Measurements from ENCODE around the gene KTN1. TPM values are rescaled to one million over a fixed set of nuclear protein-coding genes. Genes with fewer than 3 reads are reported as not detected.

KTN1 gene
- total RNA-seq, 6 experiments from 2014 or later, result 135 to 175 (median 148) TPM

GRCh38 chr14:55717621-55718020, 137.6 kb downstream of the KTN1 start:
- H3K36me3 Mint-ChIP-seq (ENCODE audit: low read depth), result no peaks in the 10 kb centered on the region
- DNase-seq, result no peak
- TF ChIP-seq CTCF (IDR thresholded peaks at IDR 0.05), result no peak
- H3K4me1 Mint-ChIP-seq (ENCODE audit: low read depth), result peaks cover 26% of the 10 kb centered on the region
- peaks cover 12% of the 10 kb centered on the region for H3K27me3 Mint-ChIP-seq (ENCODE audit: insufficient read depth)
- no peak overlapping the region for H3K4me3 Mint-ChIP-seq
- no peaks in the 10 kb centered on the region for H3K9me3 Mint-ChIP-seq
- no peak overlapping the region for H3K27ac Mint-ChIP-seq

GRCh38 chr14:55718551-55718950, 138.5 kb downstream of the KTN1 start:
- peaks cover 26% of the 10 kb centered on the region for H3K4me1 Mint-ChIP-seq (ENCODE audit: low read depth)
- TF ChIP-seq CTCF (IDR thresholded peaks at IDR 0.05), result no peak
- H3K27ac Mint-ChIP-seq, result no peak overlapping the region
- H3K27me3 Mint-ChIP-seq (ENCODE audit: insufficient read depth), result peaks cover 10% of the 10 kb centered on the region
- H3K9me3 Mint-ChIP-seq, result no peaks in the 10 kb centered on the region
- H3K36me3 Mint-ChIP-seq (ENCODE audit: low read depth), result no peaks in the 10 kb centered on the region
- no peak overlapping the region for H3K4me3 Mint-ChIP-seq
- no peak for DNase-seq

GRCh38 chr14:55720796-55721195, 140.8 kb downstream of the KTN1 start:
- no peak overlapping the region for H3K27ac Mint-ChIP-seq
- H3K4me1 Mint-ChIP-seq (ENCODE audit: low read depth), result peaks cover 21% of the 10 kb centered on the region
- peaks cover 4% of the 10 kb centered on the region for H3K27me3 Mint-ChIP-seq (ENCODE audit: insufficient read depth)
- no peaks in the 10 kb centered on the region for H3K9me3 Mint-ChIP-seq
- H3K4me3 Mint-ChIP-seq, result no peak overlapping the region
- DNase-seq, result no peak
- H3K36me3 Mint-ChIP-seq (ENCODE audit: low read depth), result no peaks in the 10 kb centered on the region
- no peak for TF ChIP-seq CTCF (IDR thresholded peaks at IDR 0.05)

- no peaks in the 10 kb centered on the region for H3K9me3 Mint-ChIP-seq
- no peak overlapping the region; the same call in 1 of the 2 replicates for H3K4me3 Mint-ChIP-seq
- peak; percentile 77 for DNase-seq
- no peak overlapping the region for H3K27ac Mint-ChIP-seq
- peak; percentile 30 for TF ChIP-seq CTCF (IDR thresholded peaks at IDR 0.05)
- H3K36me3 Mint-ChIP-seq (ENCODE audit: low read depth), result no peaks in the 10 kb centered on the region
- peaks cover 15% of the 10 kb centered on the region for H3K4me1 Mint-ChIP-seq (ENCODE audit: low read depth)
- H3K27me3 Mint-ChIP-seq (ENCODE audit: insufficient read depth), result peaks cover 1% of the 10 kb centered on the region
Observed at GRCh38 chr14:55721353-55721752, 141.3 kb downstream of the KTN1 start.

- Mint-ChIP-seq H3K4me1 (ENCODE audit: low read depth) (peaks cover 12% of the 10 kb centered on the region), H3K4me3 (no peak overlapping the region), H3K36me3 (ENCODE audit: low read depth) (no peaks in the 10 kb centered on the region), H3K9me3 (no peaks in the 10 kb centered on the region), H3K27ac (no peak overlapping the region), H3K27me3 (ENCODE audit: insufficient read depth) (no peaks in the 10 kb centered on the region; the same call in 1 of the 2 replicates)
- DNase-seq, result no peak
- TF ChIP-seq CTCF (IDR thresholded peaks at IDR 0.05), result no peak
Observed at GRCh38 chr14:55722054-55722453, 142.0 kb downstream of the KTN1 start.

- Mint-ChIP-seq H3K4me3 (no peak overlapping the region), H3K9me3 (no peaks in the 10 kb centered on the region), H3K36me3 (ENCODE audit: low read depth) (no peaks in the 10 kb centered on the region), H3K4me1 (ENCODE audit: low read depth) (peaks cover 12% of the 10 kb centered on the region), H3K27ac (no peak overlapping the region), H3K27me3 (ENCODE audit: insufficient read depth) (no peaks in the 10 kb centered on the region)
- TF ChIP-seq CTCF (IDR thresholded peaks at IDR 0.05), result no peak
- no peak for DNase-seq
Observed at GRCh38 chr14:55724736-55725135, 144.7 kb downstream of the KTN1 start.
